IgD-negative memory B cell (primary cell): ENCODE data around the gene TMC1. TPM values are rescaled to one million over a fixed set of nuclear protein-coding genes. Genes with fewer than 3 reads are reported as not detected.

Experiments
- H3K27ac Mint-ChIP-seq, 3 donors: one replicate each; pipeline ENCODE4 v1.8.0; 2020 to 2022; ENCODE audit warnings: mild to moderate bottlenecking in 3 of 3, mixed read lengths in 3 of 3, moderate library complexity in 1 of 3
- H3K27me3 Mint-ChIP-seq: one replicate; pipeline ENCODE4 v1.8.0; 2021; ENCODE audit warnings: mixed read lengths
- H3K36me3 Mint-ChIP-seq: one replicate; pipeline ENCODE4 v1.8.0; 2020; ENCODE audit warnings: mild to moderate bottlenecking, mixed read lengths
- H3K4me1 Mint-ChIP-seq, 3 donors: one replicate each; pipeline ENCODE4 v1.8.0; 2020 to 2022; ENCODE audit warnings: mixed read lengths in 3 of 3, mild to moderate bottlenecking in 1 of 3
- H3K4me3 Mint-ChIP-seq, 4 donors: one replicate each; pipeline ENCODE4 v1.8.0; 2020 to 2022; ENCODE audit warnings: mild to moderate bottlenecking in 4 of 4, mixed read lengths in 4 of 4, moderate library complexity in 3 of 4
- H3K9me3 Mint-ChIP-seq, 3 donors: one replicate each; pipeline ENCODE4 v1.8.0; 2020 to 2021; ENCODE audit warnings: mixed read lengths in 3 of 3, mild to moderate bottlenecking in 1 of 3
- polyA plus RNA-seq: library from polyadenylated mRNA; unstranded; fragments of 300-500 nt; fragmentation: Illumina TruSeq; gene quantifications from one replicate; pipeline ENCODE4 v1.2.3, GENCODE V29; 2021

The TMC1 gene
- polyA plus RNA-seq, 1 donor from 2014 or later: not detected

- Mint-ChIP-seq H3K36me3 (no peaks in the 10 kb centered on the region), H3K4me3 (no peak overlapping the region), H3K27ac (no peak overlapping the region), H3K9me3 (peaks cover 0 to 2% (median 0%) of the 10 kb centered on the region in 3 donors), H3K4me1 (no peaks in the 10 kb centered on the region), H3K27me3 (peaks cover 1% of the 10 kb centered on the region)
Measured at GRCh38 chr9:72577212-72577753, 55.9 kb downstream of the TMC1 start.

- H3K36me3 Mint-ChIP-seq: no peaks in the 10 kb centered on the region
- H3K27me3 Mint-ChIP-seq: peaks cover 1% of the 10 kb centered on the region
- H3K27ac Mint-ChIP-seq: no peak overlapping the region
- no peak overlapping the region for H3K4me3 Mint-ChIP-seq
- no peaks in the 10 kb centered on the region for H3K4me1 Mint-ChIP-seq
- H3K9me3 Mint-ChIP-seq: peaks cover 0 to 2% (median 0%) of the 10 kb centered on the region in 3 donors
Measured at GRCh38 chr9:72579190-72579589, 57.8 kb downstream of the TMC1 start.

GRCh38 chr9:72579880-72580550 is 58.6 kb downstream of the TMC1 start:
- H3K4me1 Mint-ChIP-seq: no peaks in the 10 kb centered on the region
- H3K36me3 Mint-ChIP-seq: no peaks in the 10 kb centered on the region
- H3K4me3 Mint-ChIP-seq: no peak overlapping the region
- no peak overlapping the region for H3K27ac Mint-ChIP-seq
- no peaks in the 10 kb centered on the region for H3K9me3 Mint-ChIP-seq
- H3K27me3 Mint-ChIP-seq: peaks cover 1% of the 10 kb centered on the region

GRCh38 chr9:72581694-72582093 is 60.3 kb downstream of the TMC1 start:
- Mint-ChIP-seq H3K27me3 (no peaks in the 10 kb centered on the region), H3K27ac (no peak overlapping the region), H3K4me3 (no peak overlapping the region), H3K4me1 (no peaks in the 10 kb centered on the region), H3K9me3 (peaks cover 0 to 1% (median 0%) of the 10 kb centered on the region in 3 donors), H3K36me3 (no peaks in the 10 kb centered on the region)

- no peaks in the 10 kb centered on the region for H3K27me3 Mint-ChIP-seq
- no peaks in the 10 kb centered on the region for H3K36me3 Mint-ChIP-seq
- H3K4me3 Mint-ChIP-seq: no peak overlapping the region
- no peak overlapping the region for H3K27ac Mint-ChIP-seq
- peaks cover 0 to 2% (median 0%) of the 10 kb centered on the region in 3 donors for H3K4me1 Mint-ChIP-seq
- peaks cover 0 to 1% (median 0%) of the 10 kb centered on the region in 3 donors for H3K9me3 Mint-ChIP-seq
Measured at GRCh38 chr9:72583370-72583769, 62.0 kb downstream of the TMC1 start.

GRCh38 chr9:72586388-72587130 is 65.2 kb downstream of the TMC1 start:
- Mint-ChIP-seq H3K27ac (no peak overlapping the region), H3K4me1 (peaks cover 0 to 2% (median 0%) of the 10 kb centered on the region in 3 donors), H3K27me3 (no peaks in the 10 kb centered on the region), H3K36me3 (no peaks in the 10 kb centered on the region), H3K9me3 (peaks cover 0 to 1% (median 0%) of the 10 kb centered on the region in 3 donors), H3K4me3 (no peak overlapping the region)

GRCh38 chr9:72588336-72588735 is 66.9 kb downstream of the TMC1 start:
- H3K4me1 Mint-ChIP-seq: peaks cover 4 to 7% (median 6%) of the 10 kb centered on the region in 3 donors
- H3K27me3 Mint-ChIP-seq: no peaks in the 10 kb centered on the region
- H3K9me3 Mint-ChIP-seq: peaks cover 0 to 1% (median 0%) of the 10 kb centered on the region in 3 donors
- no peak overlapping the region for H3K27ac Mint-ChIP-seq
- H3K4me3 Mint-ChIP-seq: no peak overlapping the region
- no peaks in the 10 kb centered on the region for H3K36me3 Mint-ChIP-seq

GRCh38 chr9:72589667-72590521 is 68.5 kb downstream of the TMC1 start:
- no peak overlapping the region for H3K27ac Mint-ChIP-seq
- no peaks in the 10 kb centered on the region for H3K36me3 Mint-ChIP-seq
- H3K9me3 Mint-ChIP-seq: peaks cover 0 to 1% (median 0%) of the 10 kb centered on the region in 3 donors
- no peak overlapping the region for H3K4me3 Mint-ChIP-seq
- no peaks in the 10 kb centered on the region for H3K27me3 Mint-ChIP-seq
- H3K4me1 Mint-ChIP-seq: peaks cover 4 to 7% (median 6%) of the 10 kb centered on the region in 3 donors

- Mint-ChIP-seq H3K36me3 (no peaks in the 10 kb centered on the region), H3K9me3 (no peaks in the 10 kb centered on the region), H3K4me3 (no peak overlapping the region), H3K27me3 (no peaks in the 10 kb centered on the region), H3K4me1 (peaks cover 4 to 7% (median 6%) of the 10 kb centered on the region in 3 donors), H3K27ac (no peak overlapping the region)
Measured at GRCh38 chr9:72590824-72591223, 69.4 kb downstream of the TMC1 start.

- no peaks in the 10 kb centered on the region for H3K9me3 Mint-ChIP-seq
- H3K4me1 Mint-ChIP-seq: peaks cover 4 to 6% (median 5%) of the 10 kb centered on the region in 3 donors
- no peak overlapping the region for H3K27ac Mint-ChIP-seq
Measured at GRCh38 chr9:72592502-72593403, 71.3 kb downstream of the TMC1 start.

GRCh38 chr9:72596451-72597180 is 75.2 kb downstream of the TMC1 start:
- Mint-ChIP-seq H3K4me1 (peaks cover 4 to 6% (median 5%) of the 10 kb centered on the region in 3 donors), H3K9me3 (no peaks in the 10 kb centered on the region), H3K36me3 (no peaks in the 10 kb centered on the region), H3K4me3 (no peak overlapping the region), H3K27ac (no peak overlapping the region), H3K27me3 (peaks cover 2% of the 10 kb centered on the region)

More at GRCh38 chr9:72592502-72593403, 71.3 kb downstream of the TMC1 start:
- Mint-ChIP-seq H3K27me3 (peaks cover 2% of the 10 kb centered on the region), H3K36me3 (no peaks in the 10 kb centered on the region), H3K4me3 (no peak overlapping the region)

- no peak overlapping the region for H3K27ac Mint-ChIP-seq
Measured at GRCh38 chr9:72597181-72597517, 75.7 kb downstream of the TMC1 start.

GRCh38 chr9:72597601-72598000 is 76.2 kb downstream of the TMC1 start:
- Mint-ChIP-seq H3K9me3 (no peaks in the 10 kb centered on the region), H3K4me1 (peaks cover 4 to 5% (median 4%) of the 10 kb centered on the region in 3 donors), H3K27me3 (peaks cover 2% of the 10 kb centered on the region), H3K27ac (no peak overlapping the region), H3K4me3 (no peak overlapping the region), H3K36me3 (no peaks in the 10 kb centered on the region)

More at GRCh38 chr9:72597181-72597517, 75.7 kb downstream of the TMC1 start:
- Mint-ChIP-seq H3K4me1 (peaks cover 4 to 6% (median 5%) of the 10 kb centered on the region in 3 donors), H3K9me3 (no peaks in the 10 kb centered on the region), H3K36me3 (no peaks in the 10 kb centered on the region), H3K4me3 (no peak overlapping the region), H3K27me3 (peaks cover 2% of the 10 kb centered on the region)
